ENCODE measurements around the gene PAN3. TPM values are rescaled to one million over a fixed set of nuclear protein-coding genes. Genes with fewer than 3 reads are reported as not detected.

Gene PAN3
- total RNA-seq, 4 donors from 2014 or later: 26.2 to 30.4 (median 27.1) TPM

- no peak overlapping the region for H3K4me3 ChIP-seq
- WGBS: 79% methylated on average over 2 of the region's 2 CpGs
- no peaks in the 10 kb centered on the region for H3K9me3 ChIP-seq
- no peaks in the 10 kb centered on the region for H3K27me3 ChIP-seq
- DNase-seq (ENCODE audit: extremely low spot score): no peak
- intact Hi-C loops (cut with DNase I): loop anchor here (5.0 to 10.0 kb wide), 2 partner anchors 309 to 471 kb away; no protein-coding TSS in a partner anchor
- no peak for TF ChIP-seq CTCF (IDR thresholded peaks at IDR 0.05)
- TF ChIP-seq POLR2AphosphoS5 (IDR thresholded peaks at IDR 0.05): no peak
- TF ChIP-seq POLR2A (IDR thresholded peaks at IDR 0.05; ENCODE audit: low read depth): no peak
- no peak for TF ChIP-seq EP300 (IDR thresholded peaks at IDR 0.05)
- H3K27ac ChIP-seq (replicated peaks in 1 of 4): no peak overlapping the region
- H3K4me1 ChIP-seq: peaks cover 6 to 23% (median 17%) of the 10 kb centered on the region in 4 donors
- H3K36me3 ChIP-seq: peaks cover 0 to 11% (median 0%) of the 10 kb centered on the region in 4 donors
Measured at GRCh38 chr13:28326056-28326455, 187.7 kb downstream of the PAN3 start.

GRCh38 chr13:28327373-28328270 lies 189.3 kb downstream of the PAN3 start:
- peaks cover 6 to 23% (median 13%) of the 10 kb centered on the region in 4 donors for H3K4me1 ChIP-seq
- intact Hi-C loops (cut with DNase I): loop anchor here (5.0 to 10.0 kb wide), 2 partner anchors 307 to 470 kb away; no protein-coding TSS in a partner anchor
- DNase-seq (ENCODE audit: extremely low spot score): no peak
- H3K27ac ChIP-seq (replicated peaks in 1 of 4): no peak overlapping the region
- peaks cover 0 to 20% (median 0%) of the 10 kb centered on the region in 4 donors for H3K36me3 ChIP-seq
- 91% methylated on average over 14 of the region's 14 CpGs for WGBS
- no peaks in the 10 kb centered on the region for H3K27me3 ChIP-seq
- no peaks in the 10 kb centered on the region for H3K9me3 ChIP-seq
- H3K4me3 ChIP-seq: no peak overlapping the region
- TF ChIP-seq EP300 (IDR thresholded peaks at IDR 0.05): no peak
- TF ChIP-seq POLR2A (IDR thresholded peaks at IDR 0.05; ENCODE audit: low read depth): no peak
- TF ChIP-seq POLR2AphosphoS5 (IDR thresholded peaks at IDR 0.05): no peak
- no peak for TF ChIP-seq CTCF (IDR thresholded peaks at IDR 0.05)

- TF ChIP-seq POLR2AphosphoS5 (IDR thresholded peaks at IDR 0.05) (no peak), EP300 (IDR thresholded peaks at IDR 0.05) (no peak), POLR2A (IDR thresholded peaks at IDR 0.05; ENCODE audit: low read depth) (no peak), CTCF (IDR thresholded peaks at IDR 0.05) (no peak)
- Histone ChIP-seq H3K9me3 (no peaks in the 10 kb centered on the region), H3K27me3 (no peaks in the 10 kb centered on the region), H3K4me3 (no peak overlapping the region), H3K27ac (replicated peaks in 1 of 4) (no peak overlapping the region), H3K36me3 (peaks cover 0 to 24% (median 0%) of the 10 kb centered on the region in 4 donors), H3K4me1 (peaks cover 5 to 23% (median 12%) of the 10 kb centered on the region in 4 donors)
- intact Hi-C loops (cut with DNase I): loop anchor here (5.0 to 10.0 kb wide), 2 partner anchors 307 to 469 kb away; no protein-coding TSS in a partner anchor
- no peak for DNase-seq (ENCODE audit: extremely low spot score)
- WGBS: 90% methylated on average over 6 of the region's 8 CpGs
Measured at GRCh38 chr13:28328271-28328607, 189.9 kb downstream of the PAN3 start.

- H3K4me3 ChIP-seq: no peak overlapping the region
- peaks cover 0 to 19% (median 6%) of the 10 kb centered on the region in 4 donors for H3K4me1 ChIP-seq
- WGBS: 78% methylated on average over 17 of the region's 17 CpGs
- H3K36me3 ChIP-seq: peaks cover 0 to 31% (median 0%) of the 10 kb centered on the region in 4 donors
- intact Hi-C loops (cut with DNase I): loop anchor here (5.0 to 10.0 kb wide), 2 partner anchors 305 to 468 kb away; no protein-coding TSS in a partner anchor
- no peak for DNase-seq (ENCODE audit: extremely low spot score)
- no peaks in the 10 kb centered on the region for H3K9me3 ChIP-seq
- H3K27ac ChIP-seq (replicated peaks in 1 of 4): no peak overlapping the region
- H3K27me3 ChIP-seq: no peaks in the 10 kb centered on the region
- no peak for TF ChIP-seq CTCF (IDR thresholded peaks at IDR 0.05)
- TF ChIP-seq POLR2AphosphoS5 (IDR thresholded peaks at IDR 0.05): peak in 1 of 2 donors; percentile 23
Measured at GRCh38 chr13:28329395-28330158, 191.2 kb downstream of the PAN3 start.

Measured in esophagus muscularis mucosa (tissue), 4 donors.